ENCODE data around the gene MAPK4.

- TF ChIP-seq POLR2AphosphoS5 (IDR thresholded peaks at IDR 0.05) (no peak), EP300 (IDR thresholded peaks at IDR 0.05) (no peak)
These were observed 18.8 kb downstream of the MAPK4 start for GRCh38 chr18:50578651-50579050.

All from upper lobe of left lung (tissue), 4 donors.